OCI-LY3 (cell line): ENCODE results near the gene MBD6.
"Not testable (repeated sequence)": the region's sequence is repeated elsewhere in the genome, so short reads cannot be mapped to it uniquely, and the experiment has no call there.

Experiments used
- CTCF ChIP-seq: fragments of 200-600, 300-600 bp; sonication (generic); IDR thresholded peaks from 2 replicates; pipeline ENCODE4 v1.5.1; 2014; ENCODE audit warnings: antibody characterized with exemption, low read length, low read depth
- EZH2phosphoT487 ChIP-seq: fragments of 200-600 bp; shearing (Covaris generic); IDR thresholded peaks from 2 replicates; pipeline ENCODE4 v1.6.1; 2018; ENCODE audit warnings: antibody characterized with exemption, mixed run types, low read depth

DNA sequence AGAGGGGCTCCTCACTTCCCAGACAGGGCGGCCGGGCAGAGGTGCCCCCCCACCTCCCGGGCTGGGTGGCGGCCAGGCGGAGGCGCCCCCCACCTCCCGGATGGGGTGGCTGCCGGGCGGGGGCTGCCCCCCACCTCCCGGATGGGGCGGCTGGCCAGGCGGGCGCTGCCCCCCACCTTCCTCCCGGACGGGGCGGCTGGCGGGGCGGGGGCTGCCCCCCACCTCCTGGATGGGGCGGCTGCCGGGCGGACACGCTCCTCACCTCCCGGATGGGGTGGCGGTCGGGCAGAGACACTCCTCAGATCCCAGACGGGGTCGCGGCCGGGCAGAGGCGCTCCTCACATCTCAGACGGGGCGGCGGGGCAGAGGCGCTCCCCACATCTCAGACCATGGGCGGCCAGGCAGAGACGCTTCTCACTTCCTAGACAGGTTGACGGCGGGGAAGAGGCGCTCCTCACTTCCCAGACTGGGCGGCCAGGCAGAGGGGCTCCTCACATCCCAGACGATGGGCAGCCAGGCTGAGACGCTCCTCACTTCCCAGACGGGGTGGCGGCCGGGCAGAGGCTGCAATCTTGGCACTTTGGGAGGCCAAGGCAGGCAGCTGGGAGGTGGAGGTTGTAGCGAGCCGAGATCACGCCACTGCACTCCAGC is 27.4 kb upstream of the MBD6 start:
- not testable (repeated sequence) for TF ChIP-seq CTCF, EZH2phosphoT487
